ENCODE results near the gene PRMT3.
"Not testable (repeated sequence)": the region's sequence is repeated elsewhere in the genome, so short reads cannot be mapped to it uniquely, and the experiment has no call there.

The PRMT3 gene

DNA sequence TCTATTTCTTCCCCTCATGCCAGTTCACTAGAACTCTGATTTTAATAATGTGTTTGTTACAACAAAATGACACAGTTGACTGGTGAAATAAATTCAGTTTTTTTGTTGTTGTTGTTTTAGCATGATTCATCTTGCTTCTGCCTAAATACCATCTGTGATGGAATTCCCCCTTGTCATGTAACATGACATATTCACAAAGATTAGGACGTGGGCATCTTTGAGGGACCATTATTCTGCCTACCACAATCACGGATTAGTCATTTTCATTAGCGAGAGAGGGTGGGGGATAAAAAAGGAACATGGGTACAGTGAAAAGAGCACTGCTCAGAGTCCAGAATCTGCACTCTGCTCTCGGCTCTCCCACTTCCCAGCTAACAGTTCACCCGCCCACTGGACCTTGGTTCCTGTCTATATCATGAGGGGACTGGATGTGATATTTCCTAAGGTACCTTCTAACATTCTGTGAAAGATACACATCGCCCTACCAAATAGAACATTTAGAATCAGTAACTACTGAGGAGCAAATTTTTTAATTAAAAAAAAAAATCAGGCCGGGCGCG, 12.7 kb upstream of the PRMT3 start:
- no peak for DNase-seq (ENCODE audit: low spot score)

- no peak for DNase-seq (ENCODE audit: low spot score)
Observed at GRCh38 chr11:20376162-20376730, 11.3 kb upstream of the PRMT3 start.

GRCh38 chr11:20385996-20386395, 1.5 kb upstream of the PRMT3 start:
- not testable (repeated sequence) for DNase-seq (ENCODE audit: low spot score)

- peak; percentile 12 for DNase-seq (ENCODE audit: low spot score)
Observed at GRCh38 chr11:20388096-20389055, 860 bp downstream of the PRMT3 start.

GRCh38 chr11:20397281-20397680, 9.8 kb downstream of the PRMT3 start:
- peak; percentile 61 for DNase-seq (ENCODE audit: low spot score)

DNA sequence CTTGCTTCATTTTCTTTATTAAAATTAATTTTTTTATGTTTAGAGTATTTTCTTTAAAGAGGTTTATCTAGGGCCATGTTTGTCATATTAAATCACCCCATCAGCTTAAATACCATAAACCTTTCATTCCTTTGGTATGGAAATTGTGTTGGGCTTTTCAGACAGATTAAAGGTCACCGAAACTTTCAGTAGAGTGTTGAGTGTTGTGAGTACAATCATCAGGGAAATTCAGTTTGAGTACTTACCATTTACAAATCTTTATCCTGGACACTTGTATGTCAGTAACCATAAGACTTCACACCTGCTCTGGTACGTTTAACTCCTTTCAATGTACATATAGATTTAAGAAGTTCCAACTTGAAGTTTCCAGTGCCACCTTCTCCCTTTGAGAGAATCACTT, 12.0 kb downstream of the PRMT3 start:
- DNase-seq (ENCODE audit: low spot score), result no peak

- DNase-seq (ENCODE audit: low spot score), result no peak
Observed at GRCh38 chr11:20403059-20403458, 15.5 kb downstream of the PRMT3 start.

GRCh38 chr11:20406484-20406883, 19.0 kb downstream of the PRMT3 start:
- DNase-seq (ENCODE audit: low spot score), result no peak

- no peak for DNase-seq (ENCODE audit: low spot score)
Observed at GRCh38 chr11:20407344-20407743, 19.8 kb downstream of the PRMT3 start.

GRCh38 chr11:20415432-20415831, 27.9 kb downstream of the PRMT3 start:
- no peak for DNase-seq (ENCODE audit: low spot score)

DNA sequence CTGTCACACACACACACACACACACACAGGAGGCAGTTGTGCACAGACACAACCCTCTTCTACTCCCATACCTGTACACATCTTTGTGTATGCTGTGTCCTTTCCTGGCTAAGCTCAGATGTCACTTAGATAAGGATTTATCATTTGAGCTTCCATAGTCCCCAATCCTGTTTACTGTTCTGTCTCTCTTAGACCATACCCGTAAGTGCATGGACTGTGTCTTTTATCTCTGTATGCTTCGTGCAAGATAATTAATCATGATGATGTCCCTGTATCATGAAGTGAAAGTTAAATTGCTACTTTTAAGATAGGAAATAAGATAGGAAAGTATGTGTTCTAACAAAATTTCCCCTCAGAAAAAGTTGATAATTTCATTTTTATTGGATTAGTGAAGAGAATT, 30.3 kb downstream of the PRMT3 start:
- DNase-seq (ENCODE audit: low spot score), result no peak

DNA sequence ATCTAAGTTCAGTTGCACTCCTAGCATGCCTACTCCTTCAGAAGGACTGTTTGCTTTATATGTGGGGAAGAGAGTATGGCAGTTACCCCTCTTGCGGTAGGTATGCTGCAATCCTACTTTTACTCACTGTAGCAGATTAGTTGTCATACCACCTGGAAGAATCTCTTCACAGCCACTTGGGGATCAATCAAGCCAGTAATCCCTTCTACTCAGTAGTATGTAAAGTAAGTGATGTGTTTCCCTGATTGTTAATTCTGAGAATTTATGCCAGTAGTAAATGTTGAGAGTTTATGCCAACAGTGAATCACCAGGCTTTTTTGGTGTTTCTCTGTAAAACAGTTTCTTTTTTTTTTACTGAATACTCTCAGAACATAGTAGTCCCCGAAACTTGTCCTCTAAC, 34.4 kb downstream of the PRMT3 start:
- DNase-seq (ENCODE audit: low spot score), result no peak

- no peak for DNase-seq (ENCODE audit: low spot score)
Observed at GRCh38 chr11:20429216-20429615, 41.7 kb downstream of the PRMT3 start.

DNA sequence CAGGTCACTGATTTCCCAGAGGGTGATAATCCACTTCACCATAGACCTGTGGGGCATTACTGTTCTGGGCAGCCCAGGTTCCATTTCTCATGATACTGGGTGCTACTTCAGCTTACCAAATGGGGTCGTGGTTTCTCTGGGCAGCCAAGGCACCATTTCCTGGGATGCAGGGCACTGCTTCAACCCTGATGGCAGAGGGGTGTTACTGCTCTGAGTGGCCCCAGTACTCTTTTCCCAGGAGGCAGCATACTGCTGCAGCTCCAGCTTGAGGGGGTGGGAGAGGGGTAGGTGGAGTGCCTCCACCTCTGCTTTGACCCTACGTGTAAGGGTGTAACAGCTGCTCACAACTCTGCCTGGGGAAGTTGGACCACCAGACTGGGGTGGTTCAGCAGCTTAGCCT, 51.1 kb downstream of the PRMT3 start:
- no peak for DNase-seq (ENCODE audit: low spot score)

DNA sequence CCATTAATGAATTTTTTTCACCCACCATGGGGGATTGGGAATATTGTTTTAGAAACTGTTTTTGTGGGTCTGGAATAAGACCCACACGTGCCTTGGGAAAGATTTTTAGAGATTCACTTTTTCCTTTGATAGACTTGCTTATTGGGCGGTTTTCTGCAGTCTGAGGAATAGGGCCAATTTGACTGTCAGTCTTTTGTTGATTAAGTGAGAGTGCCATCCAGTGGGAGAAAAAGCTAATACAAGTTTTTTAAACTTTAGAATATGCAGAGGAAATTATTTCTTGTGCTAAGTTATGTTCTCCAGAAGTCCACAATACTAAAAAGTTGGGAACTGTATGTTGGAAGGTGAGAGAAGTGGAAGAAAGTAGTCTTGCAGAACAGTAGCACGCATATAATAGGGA, 56.1 kb downstream of the PRMT3 start:
- no peak for DNase-seq (ENCODE audit: low spot score)

DNA sequence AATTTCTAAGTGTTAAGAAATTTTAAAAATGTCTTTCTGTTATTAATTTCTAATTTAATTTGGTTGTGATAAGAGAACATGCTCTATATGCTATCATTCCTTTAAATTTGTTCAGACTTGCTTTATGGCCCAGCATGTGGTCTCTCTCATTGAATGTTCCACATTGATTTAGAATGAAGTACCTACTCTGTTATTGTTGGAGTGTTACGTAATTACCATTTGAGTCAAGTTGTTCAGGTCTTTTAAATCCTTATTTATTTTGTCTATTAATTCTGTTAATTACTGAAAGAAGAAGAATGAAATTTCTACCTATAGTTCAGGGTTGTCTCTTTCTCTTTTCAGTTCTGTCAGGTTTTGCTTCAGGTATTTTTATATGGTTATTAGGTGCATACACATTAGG, 57.0 kb downstream of the PRMT3 start:
- no peak for DNase-seq (ENCODE audit: low spot score)

GRCh38 chr11:20448834-20449233, 61.3 kb downstream of the PRMT3 start:
- DNase-seq (ENCODE audit: low spot score), result no peak

- DNase-seq (ENCODE audit: low spot score), result no peak
Observed at GRCh38 chr11:20450829-20451228, 63.3 kb downstream of the PRMT3 start.

- peak; percentile 10 for DNase-seq (ENCODE audit: low spot score)
Observed at GRCh38 chr11:20451568-20451967, 64.1 kb downstream of the PRMT3 start.

DNA sequence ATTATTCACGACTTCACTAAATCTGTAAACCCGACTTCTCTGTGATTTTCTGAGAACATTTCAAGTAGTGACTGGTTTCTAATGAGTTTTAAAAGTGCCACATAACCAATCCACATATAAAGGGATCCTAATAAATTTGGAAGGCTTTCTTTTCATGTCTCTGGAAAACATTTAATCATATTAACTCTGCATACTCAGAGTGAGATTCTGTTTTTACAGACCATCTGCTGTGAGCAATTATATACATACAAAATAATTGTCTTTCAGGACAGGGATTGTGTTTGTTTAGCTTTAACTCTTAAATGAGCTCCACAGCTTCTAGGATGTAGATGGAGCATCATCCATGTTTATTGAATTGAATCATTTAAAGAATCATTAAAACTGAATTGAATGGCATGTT, 65.1 kb downstream of the PRMT3 start:
- no peak for DNase-seq (ENCODE audit: low spot score)

DNA sequence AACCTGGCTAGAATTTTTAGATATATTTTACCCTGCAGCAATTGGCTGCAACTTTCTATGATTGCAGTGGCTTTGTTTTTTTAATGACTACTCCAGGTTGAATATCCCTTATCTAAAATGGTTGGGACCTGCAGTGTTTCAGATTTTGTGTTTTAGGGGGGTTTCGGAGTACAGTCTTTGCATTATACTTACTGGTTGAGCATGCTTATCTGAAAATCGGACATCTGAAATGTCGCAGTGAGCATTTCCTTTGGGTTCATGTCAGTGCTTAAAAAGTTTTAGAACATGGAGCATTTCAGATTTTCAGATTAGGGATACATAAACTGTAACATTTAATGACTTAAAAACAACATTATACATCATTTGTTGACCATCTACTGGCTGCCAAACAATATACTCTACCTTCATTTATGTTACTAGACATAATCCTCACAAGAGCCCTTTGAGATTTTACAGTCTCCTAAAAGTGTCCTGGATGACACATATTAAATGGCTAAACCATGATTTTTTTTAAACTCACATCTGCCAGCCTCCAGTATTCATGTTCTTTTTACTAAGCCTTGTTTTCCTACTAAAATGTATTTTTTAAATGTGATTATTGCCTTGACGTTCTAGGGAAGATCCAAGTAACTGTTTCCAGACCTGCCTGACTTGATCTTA, 66.3 kb downstream of the PRMT3 start:
- no peak for DNase-seq (ENCODE audit: low spot score)

- no peak for DNase-seq (ENCODE audit: low spot score)
Observed at GRCh38 chr11:20457001-20457799, 69.7 kb downstream of the PRMT3 start.
